H1 (cell line): Measurements from ENCODE around the gene RHOC. TPM values are rescaled to one million over a fixed set of nuclear protein-coding genes. Genes with fewer than 3 reads are reported as not detected.

Experiments used
- JUND ChIP-seq: IDR thresholded peaks from 2 replicates; pipeline ENCODE4 v1.6.1; 2011; ENCODE audit warnings: mild to moderate bottlenecking, improper control_type of control experiment, low read length
- SP1 ChIP-seq: IDR thresholded peaks from 2 replicates; pipeline ENCODE4 v1.6.1; 2011; ENCODE audit warnings: low read depth, low read length
- TCF12 ChIP-seq: IDR thresholded peaks from 2 replicates; pipeline ENCODE4 v1.6.1; 2011; ENCODE audit warnings: low read depth, mild to moderate bottlenecking, low read length
- polyA plus RNA-seq, 7 experiments: library from polyadenylated mRNA; depleted of rRNA in 3 of 7; stranded (reverse) in 5 of 7; unstranded in 2 of 7; fragments of >200 nt in 5 of 7; fragments of 200-250 nt in 2 of 7; gene quantifications; 1 replicate in 5 of 7; 2 replicates in 1 of 7; 4 replicates in 1 of 7; pipeline versions ENCODE4 v1.2.1 to v1.2.3, GENCODE V29; 2011 to 2013; ENCODE audit warnings: missing spikeins in 2 of 7, mixed read lengths in 2 of 7
- total RNA-seq: library from RNA; stranded (reverse); fragmentation: NEBNext Ultra II Directional; extraction: Animal tissue kit (Norgen Biotek cat#: 25700); gene quantifications from 2 replicates; pipeline ENCODE4 v1.2.1, GENCODE V29; 2021

Gene RHOC
- total and polyA plus RNA-seq, 2 of the 8 experiments (the other 6 are each of a cell fraction or from before 2014, with no cell fraction given) = 53.6 to 97.5 TPM

DNA sequence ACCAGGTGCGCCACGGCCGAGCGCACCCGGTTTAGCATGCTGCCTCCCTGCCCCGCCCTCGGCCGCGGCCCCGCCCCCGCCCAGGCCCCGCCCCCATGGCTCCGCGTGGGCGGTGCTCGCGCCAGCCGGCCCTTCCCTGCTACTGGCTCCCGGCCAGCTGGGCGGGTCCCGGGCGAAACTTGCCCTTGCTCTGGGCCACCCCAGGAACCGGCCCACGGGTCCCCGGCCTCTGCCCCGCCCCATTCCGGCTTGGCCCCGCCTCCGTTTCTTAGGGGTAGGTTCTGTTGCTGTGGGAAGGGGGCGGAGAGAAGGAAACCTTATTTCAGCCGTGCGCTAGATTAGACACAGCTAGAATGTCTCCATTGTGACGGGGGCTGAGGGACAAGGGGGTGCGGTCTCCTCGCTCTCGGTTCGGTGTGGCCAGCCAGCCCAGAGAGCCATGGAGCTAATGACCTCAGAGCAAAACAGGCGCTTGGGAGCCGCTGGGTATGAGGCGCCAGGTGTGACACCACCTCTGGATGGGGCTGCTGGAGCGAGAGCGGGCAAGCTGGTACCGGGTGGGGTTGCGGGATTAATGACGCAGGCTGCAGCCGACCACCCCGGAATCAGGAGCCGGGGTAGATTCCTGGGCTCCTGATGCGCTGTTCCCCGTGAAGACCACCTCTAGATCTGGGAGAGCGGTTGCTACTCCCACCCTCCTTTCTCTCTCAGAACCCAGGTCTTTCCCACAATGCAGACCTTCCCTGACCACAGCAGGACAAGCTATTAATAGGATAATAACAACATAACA lies 8.5 kb upstream of the RHOC start, which contains the start of gene PPM1J (continued):
- TF ChIP-seq TCF12 (0 out of 2 replicates have a peak, but pooled peaks have one; percentile 40), JUND (no peak), SP1 (0 out of 2 replicates have a peak, but pooled peaks have one; percentile 18)
